Ishikawa (cell line): ENCODE data around the gene NPHP4.
A peak's percentile ranks its signal among the peaks of the same experiment; 100 is the strongest.

Experiments
- CEBPB ChIP-seq: IDR thresholded peaks from 2 replicates; pipeline ENCODE4 v1.6.1; 2012
- CREB1 ChIP-seq: IDR thresholded peaks from 2 replicates; pipeline ENCODE4 v1.6.1; 2012; ENCODE audit warnings: low read depth
- EGR1 ChIP-seq: IDR thresholded peaks from 2 replicates; pipeline ENCODE4 v1.6.1; 2012
- EP300 ChIP-seq: IDR thresholded peaks from 2 replicates; pipeline ENCODE4 v1.6.1; 2012; ENCODE audit warnings: borderline replicate concordance
- FOXM1 ChIP-seq: IDR thresholded peaks from 2 replicates; pipeline ENCODE4 v1.6.1; 2012; ENCODE audit warnings: low read depth, borderline replicate concordance
- MAX ChIP-seq: IDR thresholded peaks from 2 replicates; pipeline ENCODE4 v1.6.1; 2012
- NFIC ChIP-seq: IDR thresholded peaks from 2 replicates; pipeline ENCODE4 v1.6.1; 2012
- RAD21 ChIP-seq: IDR thresholded peaks from 2 replicates; pipeline ENCODE4 v1.6.1; 2012; ENCODE audit warnings: low read depth
- REST ChIP-seq: IDR thresholded peaks from 2 replicates; pipeline ENCODE4 v1.6.1; 2012; ENCODE audit warnings: low read depth, mild to moderate bottlenecking
- TAF1 ChIP-seq: IDR thresholded peaks from 2 replicates; pipeline ENCODE4 v1.6.1; 2012; ENCODE audit warnings: low read depth, mild to moderate bottlenecking
- TCF12 ChIP-seq: IDR thresholded peaks from 2 replicates; pipeline ENCODE4 v1.6.1; 2012; ENCODE audit warnings: low read depth
- TEAD4 ChIP-seq: IDR thresholded peaks from 2 replicates; pipeline ENCODE4 v1.6.1; 2012
- USF1 ChIP-seq: IDR thresholded peaks from 2 replicates; pipeline ENCODE4 v1.6.1; 2012
- YY1 ChIP-seq: IDR thresholded peaks from 2 replicates; pipeline ENCODE4 v1.6.1; 2012; ENCODE audit warnings: low read depth
- ZBTB7A ChIP-seq: IDR thresholded peaks from 2 replicates; pipeline ENCODE4 v1.6.1; 2012; ENCODE audit warnings: low read depth

Gene NPHP4

GRCh38 chr1:5915587-5916571 is 76.3 kb downstream of the NPHP4 start:
- TF ChIP-seq CEBPB, result no peak
- no peak for TF ChIP-seq TCF12
- TF ChIP-seq RAD21, result peak; percentile 46
- TF ChIP-seq EGR1, result no peak
- no peak for TF ChIP-seq EP300

GRCh38 chr1:5914676-5915365 is 77.4 kb downstream of the NPHP4 start:
- TF ChIP-seq EP300 (no peak), RAD21 (no peak), REST (no peak), CEBPB (no peak), TEAD4 (no peak), YY1 (no peak), MAX (no peak), ZBTB7A (no peak), FOXM1 (no peak), USF1 (no peak), EGR1 (no peak), CREB1 (no peak), TAF1 (no peak), TCF12 (no peak), NFIC (no peak)

- TF ChIP-seq TAF1 (no peak), TCF12 (no peak), EGR1 (no peak), ZBTB7A (no peak), USF1 (no peak), RAD21 (no peak), EP300 (no peak), NFIC (no peak), CEBPB (no peak), FOXM1 (no peak), YY1 (no peak), CREB1 (no peak), MAX (no peak), REST (no peak), TEAD4 (no peak)
Measured at GRCh38 chr1:5913876-5914275, 78.3 kb downstream of the NPHP4 start.

GRCh38 chr1:5913078-5913845 is 79.0 kb downstream of the NPHP4 start:
- TF ChIP-seq TEAD4 (no peak), USF1 (no peak), MAX (no peak), REST (no peak), ZBTB7A (no peak), CEBPB (no peak), TAF1 (no peak), TCF12 (no peak)
